ENCODE measurements around the gene NDUFB11. TPM values are rescaled to one million over a fixed set of nuclear protein-coding genes. Genes with fewer than 3 reads are reported as not detected.

Gene NDUFB11
- total RNA-seq, 1 experiment from 2014 or later, result 138 TPM

Other genes with a start within 250 kb of the NDUFB11 start
- gene JADE3, start 232.3 kb downstream of the NDUFB11 start, total RNA-seq (2014; rRNA removed; shearing (Covaris generic)), result 4.6 and 5.6 TPM in 2 replicates
- not detected in 2 replicates for gene RGN, start 66.3 kb downstream of the NDUFB11 start, total RNA-seq (2014; rRNA removed; shearing (Covaris generic))
- 37.9 and 42.3 TPM in 2 replicates for gene RBM10, start 519 bp upstream of the NDUFB11 start, total RNA-seq (2014; rRNA removed; shearing (Covaris generic))
- 105 and 130 TPM in 2 replicates for gene UBA1, start 49.1 kb upstream of the NDUFB11 start, total RNA-seq (2014; rRNA removed; shearing (Covaris generic))
- 77.1 and 98.5 TPM in 2 replicates for gene CDK16, start 74.0 kb upstream of the NDUFB11 start, total RNA-seq (2014; rRNA removed; shearing (Covaris generic))
- 33.0 and 36.5 TPM in 2 replicates for gene USP11, start 88.3 kb upstream of the NDUFB11 start, total RNA-seq (2014; rRNA removed; shearing (Covaris generic))
- not detected in 2 replicates for gene ZNF157, start 225.9 kb upstream of the NDUFB11 start, total RNA-seq (2014; rRNA removed; shearing (Covaris generic))

Measured in H4 (cell line).